Measurements from ENCODE around the gene SKI. TPM values are rescaled to one million over a fixed set of nuclear protein-coding genes. Genes with fewer than 3 reads are reported as not detected.

The SKI gene
- total RNA-seq, 2 experiments from 2014 or later, result 4.7 to 11.7 TPM

- Histone ChIP-seq H3K4me1 (ENCODE audit: insufficient read depth, low read length, poor library complexity, severe bottlenecking) (peaks cover 26% of the 10 kb centered on the region), H2AFZ (ENCODE audit: low read length) (no peak overlapping the region), H3K9me3 (ENCODE audit: low read length) (no peaks in the 10 kb centered on the region), H3K4me3 (ENCODE audit: low read depth, low read length, poor library complexity, severe bottlenecking) (no peak overlapping the region), H3K36me3 (ENCODE audit: insufficient read depth, low read length) (no peaks in the 10 kb centered on the region), H3K9me2 (ENCODE audit: insufficient read depth, low read length) (no peaks in the 10 kb centered on the region), H3K79me2 (ENCODE audit: insufficient read depth, low read depth, low read length) (no peaks in the 10 kb centered on the region), H4K20me1 (ENCODE audit: insufficient read depth, low read length) (no peaks in the 10 kb centered on the region), H3K27ac (ENCODE audit: low read depth, low read length, poor library complexity, severe bottlenecking) (no peak overlapping the region), H3K4me2 (ENCODE audit: low read length) (no peak overlapping the region)
- no peak for DNase-seq (ENCODE audit: low spot score)
- intact Hi-C loops (cut with micrococcal nuclease; ENCODE audit: unreplicated experiment), result loop anchor here (5.0 kb wide), 1 partner anchor 105 kb away; no protein-coding TSS in a partner anchor
- POLR2A ChIA-PET, result no interaction called here
- BruUV-seq (replicated peaks), result no TSS peak
- CTCF ChIA-PET (ENCODE audit: unreplicated experiment), result no interaction called here
- no peak for TF ChIP-seq CTCF (conservative IDR thresholded peaks at IDR 0.05; ENCODE audit: low read length)
- no peak for TF ChIP-seq EZH2phosphoT487 (IDR thresholded peaks at IDR 0.05; ENCODE audit: borderline replicate concordance, low read depth, low read length)
Measured at GRCh38 chr1:2302292-2302925, 74.3 kb downstream of the SKI start.

GRCh38 chr1:2303016-2303775 is 75.1 kb downstream of the SKI start:
- BruUV-seq (replicated peaks), result no TSS peak
- no peak overlapping the region for H3K27ac ChIP-seq (ENCODE audit: low read depth, low read length, poor library complexity, severe bottlenecking)
- H2AFZ ChIP-seq (ENCODE audit: low read length), result no peak overlapping the region
- no peaks in the 10 kb centered on the region for H4K20me1 ChIP-seq (ENCODE audit: insufficient read depth, low read length)
- no peaks in the 10 kb centered on the region for H3K9me2 ChIP-seq (ENCODE audit: insufficient read depth, low read length)
- H3K4me1 ChIP-seq (ENCODE audit: insufficient read depth, low read length, poor library complexity, severe bottlenecking), result peaks cover 26% of the 10 kb centered on the region
- DNase-seq (ENCODE audit: low spot score), result no peak
- no peaks in the 10 kb centered on the region for H3K36me3 ChIP-seq (ENCODE audit: insufficient read depth, low read length)
- no peaks in the 10 kb centered on the region for H3K9me3 ChIP-seq (ENCODE audit: low read length)
- ChIA-PET POLR2A (no interaction called here), CTCF (ENCODE audit: unreplicated experiment) (no interaction called here)
- intact Hi-C loops (cut with micrococcal nuclease; ENCODE audit: unreplicated experiment), result loop anchor here (5.0 kb wide), 1 partner anchor 106 kb away; no protein-coding TSS in a partner anchor
- no peaks in the 10 kb centered on the region for H3K79me2 ChIP-seq (ENCODE audit: insufficient read depth, low read depth, low read length)
- H3K4me2 ChIP-seq (ENCODE audit: low read length), result no peak overlapping the region
- H3K4me3 ChIP-seq (ENCODE audit: low read depth, low read length, poor library complexity, severe bottlenecking), result no peak overlapping the region
- no peak for TF ChIP-seq CTCF (conservative IDR thresholded peaks at IDR 0.05; ENCODE audit: low read length)
- TF ChIP-seq EZH2phosphoT487 (IDR thresholded peaks at IDR 0.05; ENCODE audit: borderline replicate concordance, low read depth, low read length), result no peak

- no peak for DNase-seq (ENCODE audit: low spot score)
- H3K36me3 ChIP-seq (ENCODE audit: insufficient read depth, low read length), result no peaks in the 10 kb centered on the region
- H3K79me2 ChIP-seq (ENCODE audit: insufficient read depth, low read depth, low read length), result no peaks in the 10 kb centered on the region
- no peaks in the 10 kb centered on the region for H3K9me2 ChIP-seq (ENCODE audit: insufficient read depth, low read length)
- ChIA-PET CTCF (ENCODE audit: unreplicated experiment) (no interaction called here), POLR2A (no interaction called here)
- no peak overlapping the region for H3K4me2 ChIP-seq (ENCODE audit: low read length)
- TF ChIP-seq CTCF (conservative IDR thresholded peaks at IDR 0.05; ENCODE audit: low read length) (no peak), EZH2phosphoT487 (IDR thresholded peaks at IDR 0.05; ENCODE audit: borderline replicate concordance, low read depth, low read length) (no peak)
- no peaks in the 10 kb centered on the region for H3K9me3 ChIP-seq (ENCODE audit: low read length)
- H3K4me3 ChIP-seq (ENCODE audit: low read depth, low read length, poor library complexity, severe bottlenecking), result no peak overlapping the region
- H3K27ac ChIP-seq (ENCODE audit: low read depth, low read length, poor library complexity, severe bottlenecking), result no peak overlapping the region
- H2AFZ ChIP-seq (ENCODE audit: low read length), result no peak overlapping the region
- H3K4me1 ChIP-seq (ENCODE audit: insufficient read depth, low read length, poor library complexity, severe bottlenecking), result peaks cover 26% of the 10 kb centered on the region
- intact Hi-C loops (cut with micrococcal nuclease; ENCODE audit: unreplicated experiment), result loop anchor here (5.0 kb wide), 1 partner anchor 106 kb away; no protein-coding TSS in a partner anchor
- H4K20me1 ChIP-seq (ENCODE audit: insufficient read depth, low read length), result no peaks in the 10 kb centered on the region
- no TSS peak for BruUV-seq (replicated peaks)
Measured at GRCh38 chr1:2303781-2304180, 75.7 kb downstream of the SKI start.

Measured in OCI-LY7 (cell line).